GM12874 (cell line): ENCODE measurements around the gene KCNQ4.

Source experiments
- TF ChIP-seq, protein P1 (sequence below): IDR thresholded peaks from 2 replicates; pipeline ENCODE4 v1.5.1; 2011; ENCODE audit warnings: low read depth, mild to moderate bottlenecking, control low read depth, low read length, moderate library complexity; ENCODE audit not compliant: insufficient read depth

Gene KCNQ4

DNA sequence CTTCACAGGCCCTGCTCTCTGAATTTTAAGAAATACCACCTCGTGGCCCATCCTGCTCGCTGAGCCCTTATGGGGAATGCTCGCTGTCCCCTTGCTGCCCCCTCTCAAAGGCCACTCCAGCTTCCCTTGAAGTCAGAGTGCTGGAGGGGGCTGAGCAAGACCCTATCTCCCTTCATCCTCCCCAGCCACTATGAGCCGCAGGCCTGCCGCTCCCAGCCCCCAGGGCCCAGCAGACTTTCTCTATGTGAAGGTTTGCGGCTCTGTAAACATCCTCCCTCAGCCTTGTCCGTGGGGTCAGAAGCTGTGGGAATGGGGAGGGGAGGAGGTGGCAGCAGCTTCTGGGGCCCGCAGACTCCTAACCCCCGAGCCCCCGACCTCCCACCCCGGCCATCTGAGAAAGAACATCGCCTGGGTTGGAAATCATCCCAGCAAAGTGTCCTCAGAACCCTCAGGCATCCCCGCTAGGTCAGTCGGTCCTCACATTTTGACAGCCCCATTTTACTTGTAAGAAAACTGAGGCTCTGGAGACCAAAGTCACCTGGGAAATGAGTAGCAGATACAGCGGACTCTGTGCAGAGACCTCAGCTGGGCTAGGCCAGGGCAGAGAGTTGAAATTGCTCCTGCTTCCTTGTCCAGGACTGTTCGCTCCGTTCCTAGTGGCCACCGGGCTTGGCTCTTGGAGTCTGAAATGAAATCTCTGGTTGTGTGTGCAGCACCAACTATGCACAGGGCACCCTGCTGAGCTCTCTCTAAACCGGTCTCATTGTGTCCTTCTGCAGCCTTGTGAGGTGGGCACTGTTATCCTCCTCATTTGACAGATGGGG is 4.4 kb downstream of the KCNQ4 start:
- TF ChIP-seq, protein P1, sequence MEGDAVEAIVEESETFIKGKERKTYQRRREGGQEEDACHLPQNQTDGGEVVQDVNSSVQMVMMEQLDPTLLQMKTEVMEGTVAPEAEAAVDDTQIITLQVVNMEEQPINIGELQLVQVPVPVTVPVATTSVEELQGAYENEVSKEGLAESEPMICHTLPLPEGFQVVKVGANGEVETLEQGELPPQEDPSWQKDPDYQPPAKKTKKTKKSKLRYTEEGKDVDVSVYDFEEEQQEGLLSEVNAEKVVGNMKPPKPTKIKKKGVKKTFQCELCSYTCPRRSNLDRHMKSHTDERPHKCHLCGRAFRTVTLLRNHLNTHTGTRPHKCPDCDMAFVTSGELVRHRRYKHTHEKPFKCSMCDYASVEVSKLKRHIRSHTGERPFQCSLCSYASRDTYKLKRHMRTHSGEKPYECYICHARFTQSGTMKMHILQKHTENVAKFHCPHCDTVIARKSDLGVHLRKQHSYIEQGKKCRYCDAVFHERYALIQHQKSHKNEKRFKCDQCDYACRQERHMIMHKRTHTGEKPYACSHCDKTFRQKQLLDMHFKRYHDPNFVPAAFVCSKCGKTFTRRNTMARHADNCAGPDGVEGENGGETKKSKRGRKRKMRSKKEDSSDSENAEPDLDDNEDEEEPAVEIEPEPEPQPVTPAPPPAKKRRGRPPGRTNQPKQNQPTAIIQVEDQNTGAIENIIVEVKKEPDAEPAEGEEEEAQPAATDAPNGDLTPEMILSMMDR, result no peak

DNA sequence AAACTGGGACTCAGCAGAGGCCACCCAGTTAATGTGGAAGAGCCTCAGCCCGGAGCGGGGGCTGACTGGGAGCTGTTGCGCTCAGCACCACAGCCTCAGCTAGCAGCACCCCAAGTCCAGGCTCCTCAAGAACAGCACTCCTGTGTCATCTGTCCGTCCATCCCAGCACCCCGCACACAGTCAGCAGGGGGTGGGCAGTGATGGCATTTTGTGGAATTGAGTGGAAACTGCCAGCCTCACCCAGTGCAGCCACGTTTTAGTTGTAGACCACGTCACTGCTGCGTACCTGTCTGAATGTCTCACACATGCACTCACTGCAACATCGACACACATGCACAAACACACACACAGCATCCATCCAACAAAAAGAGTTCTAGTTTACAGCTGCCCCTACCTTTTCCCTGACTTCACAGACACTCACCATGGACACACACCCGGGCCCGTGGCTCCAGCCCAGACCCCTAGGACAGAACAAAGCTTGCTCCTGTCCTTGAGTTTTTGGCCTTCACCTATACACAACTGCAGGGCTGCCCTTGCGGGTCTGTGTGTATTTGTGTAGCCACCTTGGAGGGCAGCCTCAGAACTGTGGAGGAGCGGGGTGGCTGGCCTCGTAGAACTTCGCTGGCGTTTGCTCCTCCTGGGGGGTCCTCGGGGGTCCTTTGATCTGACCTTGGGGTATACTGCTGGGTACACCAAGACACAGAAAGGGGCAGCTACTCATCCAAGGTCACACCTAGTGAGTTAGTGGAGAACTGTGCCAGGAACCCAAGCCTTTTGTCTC is 5.2 kb downstream of the KCNQ4 start:
- TF ChIP-seq, protein P1, result no peak

DNA sequence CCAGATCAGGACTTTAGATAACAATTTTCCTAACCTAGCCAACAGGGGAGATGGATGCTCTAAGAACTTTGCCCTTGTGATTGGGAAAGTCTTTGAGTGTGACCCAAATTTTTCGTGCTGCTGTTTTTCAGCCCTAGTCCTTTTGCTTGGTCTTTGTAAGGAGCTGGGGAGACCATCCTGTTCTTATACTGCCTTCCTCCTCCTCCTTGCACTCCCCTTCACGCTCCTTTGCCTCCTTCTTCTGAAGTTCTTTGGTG is 5.7 kb downstream of the KCNQ4 start:
- TF ChIP-seq, protein P1, result no peak

DNA sequence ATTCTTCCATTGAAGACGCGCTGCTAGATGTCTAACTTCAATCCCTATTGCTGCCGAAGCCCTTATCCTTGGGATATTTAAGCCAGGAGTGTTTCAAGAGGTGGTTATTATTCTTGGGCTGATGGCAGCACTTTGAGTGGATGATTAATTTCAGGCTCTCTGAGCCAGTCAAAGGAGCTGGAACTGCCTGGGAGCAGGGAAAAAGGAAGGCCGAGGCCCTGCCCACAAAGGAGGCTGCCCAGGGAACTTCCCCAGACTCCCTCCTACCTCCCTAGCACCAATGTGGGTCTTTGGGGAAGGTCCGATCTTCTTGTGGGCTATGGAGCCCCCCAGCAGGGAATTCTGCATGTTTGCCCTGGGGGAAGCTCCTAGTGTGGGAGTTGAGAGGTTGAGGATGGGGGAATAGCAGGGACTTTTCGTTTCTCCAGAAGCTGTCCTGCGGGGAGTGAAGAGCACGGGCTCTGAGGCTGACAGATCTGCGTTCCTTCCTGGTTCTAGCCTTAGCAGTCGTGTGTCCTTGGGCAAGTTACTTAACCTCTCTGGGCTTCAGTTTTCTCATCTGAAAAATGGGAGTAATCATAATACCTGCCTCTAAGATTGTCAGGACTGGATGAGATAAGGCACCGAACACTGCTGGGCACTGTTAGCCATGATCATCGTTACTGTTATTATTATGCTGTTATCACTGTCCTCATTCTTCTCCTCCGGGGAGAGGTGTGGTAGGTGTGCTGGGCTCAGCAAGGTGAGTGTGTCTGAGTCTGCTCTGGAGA is 6.3 kb downstream of the KCNQ4 start:
- TF ChIP-seq, protein P1, result no peak

DNA sequence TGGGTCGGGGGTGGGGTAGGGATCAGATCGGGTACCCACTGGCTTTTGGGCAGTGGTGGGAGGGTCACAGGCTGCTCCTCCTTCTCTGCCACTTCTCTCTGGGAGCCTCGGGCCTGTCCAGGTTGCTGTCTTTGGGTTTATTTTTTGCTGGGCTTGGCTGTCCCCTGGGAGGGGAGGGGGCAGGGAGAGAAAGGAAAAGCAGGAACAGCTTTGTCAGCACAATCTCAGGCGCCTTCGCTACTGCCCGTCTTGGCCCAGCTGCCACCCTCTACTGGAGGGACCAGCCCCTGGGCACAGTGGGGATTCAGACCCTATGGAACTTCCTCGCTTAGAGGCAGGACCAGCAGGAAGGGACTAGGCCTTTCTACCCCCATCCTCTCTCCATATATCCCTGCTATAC is 8.4 kb downstream of the KCNQ4 start:
- TF ChIP-seq, protein P1, result no peak

DNA sequence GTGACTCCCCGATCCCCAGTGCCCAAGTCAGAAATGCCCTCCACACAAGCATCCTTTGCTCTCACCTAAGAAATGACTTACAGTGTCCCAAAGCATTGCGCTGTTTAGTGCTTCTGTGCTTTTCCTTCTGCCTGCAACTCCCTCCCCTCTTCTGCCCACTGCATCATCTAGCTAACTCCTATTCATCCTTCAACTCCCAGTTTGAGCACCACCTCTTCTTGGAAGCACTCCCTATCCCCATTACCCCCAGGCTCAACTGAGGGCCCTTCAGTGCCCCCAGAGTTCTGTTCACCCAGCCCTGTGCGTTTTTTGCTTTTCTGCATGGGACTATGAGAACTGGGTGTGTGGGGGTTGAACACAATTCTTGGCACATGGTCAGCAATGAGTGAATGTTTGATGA is 10.0 kb downstream of the KCNQ4 start:
- TF ChIP-seq, protein P1, result no peak

DNA sequence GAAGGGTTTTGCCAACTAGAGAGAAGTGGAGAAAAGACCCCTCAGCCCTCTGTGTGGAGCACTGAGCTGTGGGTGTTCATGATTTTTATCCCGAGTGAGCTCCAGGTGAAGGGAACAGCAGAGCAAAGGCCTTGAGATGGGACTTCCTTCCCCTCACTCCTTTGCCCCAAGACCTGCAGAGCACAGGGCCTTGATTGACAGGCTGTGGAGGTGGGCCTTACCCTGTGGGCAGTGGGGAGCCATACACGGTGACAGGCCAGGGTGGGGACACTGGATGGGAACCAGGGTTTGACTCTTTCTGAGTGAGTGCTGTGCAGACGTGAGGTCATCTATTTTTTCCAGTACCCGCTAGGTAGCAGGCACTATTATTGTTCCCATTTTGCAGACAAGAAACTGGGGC is 10.5 kb downstream of the KCNQ4 start:
- TF ChIP-seq, protein P1, result no peak
